ENCODE data around the gene TMEM258. TPM values are rescaled to one million over a fixed set of nuclear protein-coding genes. Genes with fewer than 3 reads are reported as not detected.

TMEM258 gene
- total RNA-seq, 1 donor from 2014 or later: 61.3 TPM

GRCh38 chr11:61742391-61742790 is 50.0 kb downstream of the TMEM258 start:
- Histone ChIP-seq H3K4me3 (ENCODE audit: low read depth, low read length) (no peak overlapping the region), H3K27me3 (ENCODE audit: control insufficient read depth, insufficient read depth, low read length) (no peaks in the 10 kb centered on the region), H3K36me3 (ENCODE audit: control insufficient read depth, insufficient read depth, low read length) (no peaks in the 10 kb centered on the region)
- FAIRE-seq (no peak), DNase-seq (ENCODE audit: low read depth) (peak; percentile 15)
- TF ChIP-seq CTCF (IDR thresholded peaks at IDR 0.05; ENCODE audit: insufficient read depth, low read length, severe bottlenecking): no peak

- FAIRE-seq (no peak), DNase-seq (ENCODE audit: low read depth) (no peak)
- H3K4me3 ChIP-seq (ENCODE audit: low read depth, low read length): no peak overlapping the region
- TF ChIP-seq CTCF (IDR thresholded peaks at IDR 0.05; ENCODE audit: insufficient read depth, low read length, severe bottlenecking): no peak
- no peaks in the 10 kb centered on the region for H3K36me3 ChIP-seq (ENCODE audit: control insufficient read depth, insufficient read depth, low read length)
- H3K27me3 ChIP-seq (ENCODE audit: control insufficient read depth, insufficient read depth, low read length): no peaks in the 10 kb centered on the region
Observed at GRCh38 chr11:61739966-61740365, 52.4 kb downstream of the TMEM258 start.

GRCh38 chr11:61739413-61739812 is 53.0 kb downstream of the TMEM258 start:
- DNase-seq (ENCODE audit: low read depth) (no peak), FAIRE-seq (no peak)
- Histone ChIP-seq H3K36me3 (ENCODE audit: control insufficient read depth, insufficient read depth, low read length) (no peaks in the 10 kb centered on the region), H3K27me3 (ENCODE audit: control insufficient read depth, insufficient read depth, low read length) (no peaks in the 10 kb centered on the region), H3K4me3 (ENCODE audit: low read depth, low read length) (no peak overlapping the region)
- TF ChIP-seq CTCF (IDR thresholded peaks at IDR 0.05; ENCODE audit: insufficient read depth, low read length, severe bottlenecking): no peak

Other genes starting within 250 kb of the TMEM258 start
- 21.1 and 34.4 TPM in 2 replicates for gene SYT7, start 211.5 kb downstream of the TMEM258 start, total RNA-seq
- under 0.01 and 0.13 TPM in 2 replicates for gene DAGLA, start 112.2 kb downstream of the TMEM258 start, total RNA-seq
- under 0.01 and 0.13 TPM in 2 replicates for gene MYRF, start 40.0 kb downstream of the TMEM258 start, total RNA-seq
- gene FEN1, start 312 bp upstream of the TMEM258 start, total RNA-seq: 5.9 and 9.7 TPM in 2 replicates
- gene FADS1, start 24.4 kb upstream of the TMEM258 start, total RNA-seq: 23.2 and 46.9 TPM in 2 replicates
- 15.2 and 34.2 TPM in 2 replicates for gene FADS2, start 35.7 kb upstream of the TMEM258 start, total RNA-seq
- 31.9 and 66.2 TPM in 2 replicates for gene FADS3, start 98.9 kb upstream of the TMEM258 start, total RNA-seq
- gene RAB3IL1, start 125.0 kb upstream of the TMEM258 start, total RNA-seq: 0.90 and 1.1 TPM in 2 replicates
- gene BEST1, start 157.8 kb upstream of the TMEM258 start, total RNA-seq: 3.7 and 5.2 TPM in 2 replicates
- 1,010 and 1,591 TPM in 2 replicates for gene FTH1, start 175.0 kb upstream of the TMEM258 start, total RNA-seq

Data from bronchial epithelial cell (primary cell).